ENCODE results near the gene HDGF.

Gene HDGF

DNA sequence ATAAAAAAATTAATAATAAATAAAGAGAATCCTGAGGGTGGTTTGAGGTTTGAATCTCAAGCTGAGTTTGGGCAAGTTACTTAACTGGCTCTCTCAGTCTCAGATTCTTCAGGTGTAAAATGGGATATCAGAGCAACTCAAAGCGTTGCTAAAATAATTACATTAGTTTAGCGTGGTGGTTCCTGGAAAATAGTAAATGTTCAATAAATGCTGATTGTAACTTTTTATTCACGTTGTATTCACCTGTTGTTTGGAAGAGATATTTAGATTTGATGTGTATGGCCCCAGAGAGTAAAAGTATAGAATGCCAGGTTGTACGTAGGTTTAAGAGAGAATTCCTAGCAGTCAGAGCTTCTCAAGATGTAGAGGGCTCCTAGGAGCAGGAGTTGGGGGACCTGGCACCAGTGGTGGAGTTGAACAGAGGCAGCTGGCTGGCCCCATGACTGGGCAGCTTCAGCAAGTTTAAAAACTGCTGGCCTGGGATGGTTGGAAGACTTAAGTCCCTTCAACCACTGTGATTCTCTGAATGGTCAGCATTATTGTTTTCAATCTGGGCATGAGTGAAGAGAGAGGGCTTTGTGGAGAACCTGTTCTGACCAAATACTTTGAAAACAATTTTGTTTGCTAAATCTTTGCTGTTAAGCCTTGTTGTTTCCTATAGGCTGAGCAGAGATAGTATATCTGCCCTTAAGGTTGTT lies 38.3 kb upstream of the HDGF start:
- TF ChIP-seq, protein P1, sequence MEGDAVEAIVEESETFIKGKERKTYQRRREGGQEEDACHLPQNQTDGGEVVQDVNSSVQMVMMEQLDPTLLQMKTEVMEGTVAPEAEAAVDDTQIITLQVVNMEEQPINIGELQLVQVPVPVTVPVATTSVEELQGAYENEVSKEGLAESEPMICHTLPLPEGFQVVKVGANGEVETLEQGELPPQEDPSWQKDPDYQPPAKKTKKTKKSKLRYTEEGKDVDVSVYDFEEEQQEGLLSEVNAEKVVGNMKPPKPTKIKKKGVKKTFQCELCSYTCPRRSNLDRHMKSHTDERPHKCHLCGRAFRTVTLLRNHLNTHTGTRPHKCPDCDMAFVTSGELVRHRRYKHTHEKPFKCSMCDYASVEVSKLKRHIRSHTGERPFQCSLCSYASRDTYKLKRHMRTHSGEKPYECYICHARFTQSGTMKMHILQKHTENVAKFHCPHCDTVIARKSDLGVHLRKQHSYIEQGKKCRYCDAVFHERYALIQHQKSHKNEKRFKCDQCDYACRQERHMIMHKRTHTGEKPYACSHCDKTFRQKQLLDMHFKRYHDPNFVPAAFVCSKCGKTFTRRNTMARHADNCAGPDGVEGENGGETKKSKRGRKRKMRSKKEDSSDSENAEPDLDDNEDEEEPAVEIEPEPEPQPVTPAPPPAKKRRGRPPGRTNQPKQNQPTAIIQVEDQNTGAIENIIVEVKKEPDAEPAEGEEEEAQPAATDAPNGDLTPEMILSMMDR (IDR thresholded peaks at IDR 0.05; ENCODE audit: insufficient read depth, missing control alignments): no peak
- no peak for DNase-seq (ENCODE audit: insufficient read length, low spot score)
- no peak for FAIRE-seq

DNA sequence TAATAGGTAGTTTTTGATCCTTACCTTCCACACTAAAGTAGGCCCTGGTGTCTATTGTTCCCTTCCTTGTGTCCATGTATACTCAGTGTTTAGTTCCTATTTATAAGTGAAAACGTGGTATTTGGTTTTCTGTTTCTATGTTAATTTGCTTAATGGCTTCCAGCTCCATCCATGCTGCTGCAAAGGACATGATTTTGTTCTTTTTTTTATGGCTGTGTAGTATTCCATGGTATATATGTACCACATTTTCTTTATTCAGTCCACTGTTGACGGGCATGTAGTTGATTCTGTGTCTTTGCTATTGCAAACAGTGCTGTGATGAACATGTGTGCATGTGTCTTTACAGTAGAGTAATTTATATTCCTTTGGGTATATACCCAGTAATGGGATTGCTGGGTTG lies 36.7 kb upstream of the HDGF start:
- no peak for DNase-seq (ENCODE audit: insufficient read length, low spot score)
- TF ChIP-seq, protein P1 (IDR thresholded peaks at IDR 0.05; ENCODE audit: insufficient read depth, missing control alignments): no peak
- no peak for FAIRE-seq

- no peak for FAIRE-seq
- TF ChIP-seq, protein P1 (IDR thresholded peaks at IDR 0.05; ENCODE audit: insufficient read depth, missing control alignments): no peak
- no peak for DNase-seq (ENCODE audit: insufficient read length, low spot score)
Observed at GRCh38 chr1:156786640-156787039, 35.2 kb upstream of the HDGF start.

DNA sequence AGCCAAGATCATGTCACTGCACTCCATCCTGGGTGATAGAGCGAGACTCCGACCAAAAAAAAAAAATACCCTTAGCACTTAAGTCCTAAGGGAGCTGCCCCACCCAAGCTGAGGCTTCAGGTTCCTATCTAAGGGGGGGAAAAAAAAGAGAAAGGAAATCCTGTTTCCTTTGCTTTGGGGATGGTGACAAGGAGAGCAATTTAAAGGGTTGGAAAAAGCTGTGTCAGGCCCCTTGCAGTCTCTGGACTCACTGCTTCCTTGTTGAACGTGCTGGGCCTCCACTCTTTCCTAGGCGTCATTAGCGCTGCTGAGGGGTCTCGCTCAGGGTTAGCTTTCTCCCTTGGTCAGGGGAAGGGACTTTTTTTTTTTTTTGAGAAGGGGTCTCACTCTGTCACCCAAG lies 34.0 kb upstream of the HDGF start:
- FAIRE-seq: no peak
- no peak for DNase-seq (ENCODE audit: insufficient read length, low spot score)
- TF ChIP-seq, protein P1 (IDR thresholded peaks at IDR 0.05; ENCODE audit: insufficient read depth, missing control alignments): no peak

- FAIRE-seq (no peak), DNase-seq (ENCODE audit: insufficient read length, low spot score) (no peak)
- TF ChIP-seq, protein P1 (IDR thresholded peaks at IDR 0.05; ENCODE audit: insufficient read depth, missing control alignments): no peak
Observed at GRCh38 chr1:156781585-156782186, 30.2 kb upstream of the HDGF start.

DNA sequence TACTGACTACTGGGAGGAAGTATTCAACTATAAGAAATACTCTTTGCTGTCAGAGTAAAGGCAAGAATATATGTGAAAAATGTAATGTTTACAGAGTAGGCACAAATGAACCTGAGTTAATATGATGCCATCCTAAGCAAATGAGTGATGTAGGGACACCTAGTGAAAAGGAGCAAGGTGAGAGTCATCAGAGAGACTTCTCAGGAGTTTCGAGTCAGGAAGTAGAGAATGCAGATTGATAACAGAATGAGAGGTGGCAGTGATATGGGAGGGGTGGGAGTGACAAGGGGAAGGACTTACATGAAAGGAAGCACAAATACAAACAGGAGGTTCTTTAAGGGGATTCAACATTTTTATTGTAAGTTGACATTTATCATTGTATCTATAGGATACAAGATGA lies 26.1 kb upstream of the HDGF start:
- TF ChIP-seq, protein P1 (IDR thresholded peaks at IDR 0.05; ENCODE audit: insufficient read depth, missing control alignments): no peak

DNA sequence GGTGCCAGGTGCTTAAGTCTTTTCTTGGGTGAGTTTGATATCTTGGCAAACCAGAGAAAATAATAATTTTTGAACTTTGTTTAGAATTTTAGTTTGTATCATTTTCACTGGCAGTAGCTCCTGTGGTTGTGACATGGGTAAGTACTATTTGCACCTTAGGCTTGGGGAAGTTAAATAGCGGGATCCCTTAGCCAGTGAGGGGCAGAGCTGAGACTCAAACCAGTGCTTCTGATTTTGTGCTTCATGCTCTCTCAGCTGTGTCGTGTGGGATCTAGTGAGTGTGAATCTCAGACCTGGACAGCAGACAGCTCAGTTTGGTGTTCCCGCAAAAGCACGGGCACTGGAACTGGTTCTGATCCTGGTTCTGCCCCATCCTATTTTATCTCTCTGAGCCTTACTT lies 25.5 kb upstream of the HDGF start:
- DNase-seq (ENCODE audit: insufficient read length, low spot score) (no peak), FAIRE-seq (no peak)
- TF ChIP-seq, protein P1 (IDR thresholded peaks at IDR 0.05; ENCODE audit: insufficient read depth, missing control alignments): no peak

More for the DNA sequence above, 26.1 kb upstream of the HDGF start:
- FAIRE-seq (no peak), DNase-seq (ENCODE audit: insufficient read length, low spot score) (no peak)

All from D721Med (cell line).